Measurements from ENCODE around the gene BRINP1. TPM values are rescaled to one million over a fixed set of nuclear protein-coding genes. Genes with fewer than 3 reads are reported as not detected.

Gene BRINP1
- total and polyA plus RNA-seq, 2 experiments from 2014 or later: 0.64 to 1.3 TPM

GRCh38 chr9:119154527-119154926 is 214.7 kb downstream of the BRINP1 start:
- no peaks in the 10 kb centered on the region for H3K9me2 ChIP-seq (replicated peaks; ENCODE audit: insufficient read depth)
- H4K20me1 ChIP-seq (ENCODE audit: insufficient read depth, poor library complexity, severe bottlenecking): no peaks in the 10 kb centered on the region
- no peak for TF ChIP-seq CTCF (IDR thresholded peaks at IDR 0.05; ENCODE audit: poor library complexity)
- no peak for TF ChIP-seq EZH2 (IDR thresholded peaks at IDR 0.05; ENCODE audit: borderline replicate concordance)
- TF ChIP-seq EZH2phosphoT487 (IDR thresholded peaks at IDR 0.05; ENCODE audit: low read depth, severe bottlenecking, unreplicated experiment): no peak
- no peaks in the 10 kb centered on the region for H3K79me2 ChIP-seq
- H2AFZ ChIP-seq: no peak overlapping the region
- H3K36me3 ChIP-seq (replicated peaks; ENCODE audit: insufficient read depth, low read depth): no peaks in the 10 kb centered on the region
- no peak overlapping the region for H3K4me2 ChIP-seq
- no peaks in the 10 kb centered on the region for H3K27me3 ChIP-seq
- WGBS (ENCODE audit: low lambda C conversion rate, missing lambda C conversion rate): 83% methylated on average over 2 of the region's 2 CpGs
- no peak overlapping the region for H3K27ac ChIP-seq
- no peak for DNase-seq (ENCODE audit: low spot score)
- H3K4me1 ChIP-seq (ENCODE audit: insufficient read depth): no peaks in the 10 kb centered on the region
- H3K4me3 ChIP-seq: no peak overlapping the region
- H3K9me3 ChIP-seq (ENCODE audit: low read depth): no peaks in the 10 kb centered on the region

- Histone ChIP-seq H3K4me1 (ENCODE audit: insufficient read depth) (no peaks in the 10 kb centered on the region), H3K79me2 (no peaks in the 10 kb centered on the region), H3K27ac (no peak overlapping the region), H3K36me3 (replicated peaks; ENCODE audit: insufficient read depth, low read depth) (no peaks in the 10 kb centered on the region), H3K27me3 (no peaks in the 10 kb centered on the region), H4K20me1 (ENCODE audit: insufficient read depth, poor library complexity, severe bottlenecking) (no peaks in the 10 kb centered on the region), H2AFZ (no peak overlapping the region), H3K4me3 (no peak overlapping the region), H3K9me2 (replicated peaks; ENCODE audit: insufficient read depth) (no peaks in the 10 kb centered on the region), H3K4me2 (no peak overlapping the region), H3K9me3 (ENCODE audit: low read depth) (no peaks in the 10 kb centered on the region)
- DNase-seq (ENCODE audit: low spot score): no peak
- WGBS (ENCODE audit: low lambda C conversion rate, missing lambda C conversion rate): 90% methylated on average over 2 of the region's 2 CpGs
- TF ChIP-seq EZH2phosphoT487 (IDR thresholded peaks at IDR 0.05; ENCODE audit: low read depth, severe bottlenecking, unreplicated experiment): no peak
- no peak for TF ChIP-seq CTCF (IDR thresholded peaks at IDR 0.05; ENCODE audit: poor library complexity)
- TF ChIP-seq EZH2 (IDR thresholded peaks at IDR 0.05; ENCODE audit: borderline replicate concordance): no peak
These were observed 215.8 kb downstream of the BRINP1 start for GRCh38 chr9:119153402-119153801.

GRCh38 chr9:119148855-119149254 is 220.4 kb downstream of the BRINP1 start:
- Histone ChIP-seq H3K9me3 (ENCODE audit: low read depth) (no peaks in the 10 kb centered on the region), H3K36me3 (replicated peaks; ENCODE audit: insufficient read depth, low read depth) (no peaks in the 10 kb centered on the region), H3K79me2 (no peaks in the 10 kb centered on the region), H2AFZ (no peak overlapping the region), H3K4me2 (no peak overlapping the region), H3K27ac (no peak overlapping the region), H4K20me1 (ENCODE audit: insufficient read depth, poor library complexity, severe bottlenecking) (no peaks in the 10 kb centered on the region), H3K9me2 (replicated peaks; ENCODE audit: insufficient read depth) (no peaks in the 10 kb centered on the region), H3K27me3 (no peaks in the 10 kb centered on the region), H3K4me3 (no peak overlapping the region), H3K4me1 (ENCODE audit: insufficient read depth) (no peaks in the 10 kb centered on the region)
- DNase-seq (ENCODE audit: low spot score): no peak
- no peak for TF ChIP-seq EZH2phosphoT487 (IDR thresholded peaks at IDR 0.05; ENCODE audit: low read depth, severe bottlenecking, unreplicated experiment)
- TF ChIP-seq CTCF (IDR thresholded peaks at IDR 0.05; ENCODE audit: poor library complexity): no peak
- TF ChIP-seq EZH2 (IDR thresholded peaks at IDR 0.05; ENCODE audit: borderline replicate concordance): no peak
- WGBS (ENCODE audit: low lambda C conversion rate, missing lambda C conversion rate): 40% methylated on average over 4 of the region's 4 CpGs

GRCh38 chr9:119137479-119137878 is 231.8 kb downstream of the BRINP1 start:
- Histone ChIP-seq H3K9me2 (replicated peaks; ENCODE audit: insufficient read depth) (no peaks in the 10 kb centered on the region), H3K79me2 (no peaks in the 10 kb centered on the region), H3K27ac (no peak overlapping the region), H3K9me3 (ENCODE audit: low read depth) (no peaks in the 10 kb centered on the region), H4K20me1 (ENCODE audit: insufficient read depth, poor library complexity, severe bottlenecking) (no peaks in the 10 kb centered on the region), H3K4me3 (no peak overlapping the region), H2AFZ (no peak overlapping the region), H3K27me3 (no peaks in the 10 kb centered on the region), H3K4me2 (no peak overlapping the region), H3K4me1 (ENCODE audit: insufficient read depth) (no peaks in the 10 kb centered on the region), H3K36me3 (replicated peaks; ENCODE audit: insufficient read depth, low read depth) (no peaks in the 10 kb centered on the region)
- WGBS (ENCODE audit: low lambda C conversion rate, missing lambda C conversion rate): 95% methylated on average over 2 of the region's 2 CpGs
- TF ChIP-seq EZH2phosphoT487 (IDR thresholded peaks at IDR 0.05; ENCODE audit: low read depth, severe bottlenecking, unreplicated experiment) (no peak), CTCF (IDR thresholded peaks at IDR 0.05; ENCODE audit: poor library complexity) (no peak), EZH2 (IDR thresholded peaks at IDR 0.05; ENCODE audit: borderline replicate concordance) (no peak)
- DNase-seq (ENCODE audit: low spot score): no peak
